ENCODE measurements around the gene GAMT. TPM values are rescaled to one million over a fixed set of nuclear protein-coding genes. Genes with fewer than 3 reads are reported as not detected.

The GAMT gene
- total RNA-seq, 1 donor from 2014 or later = 7.8 TPM

DNA sequence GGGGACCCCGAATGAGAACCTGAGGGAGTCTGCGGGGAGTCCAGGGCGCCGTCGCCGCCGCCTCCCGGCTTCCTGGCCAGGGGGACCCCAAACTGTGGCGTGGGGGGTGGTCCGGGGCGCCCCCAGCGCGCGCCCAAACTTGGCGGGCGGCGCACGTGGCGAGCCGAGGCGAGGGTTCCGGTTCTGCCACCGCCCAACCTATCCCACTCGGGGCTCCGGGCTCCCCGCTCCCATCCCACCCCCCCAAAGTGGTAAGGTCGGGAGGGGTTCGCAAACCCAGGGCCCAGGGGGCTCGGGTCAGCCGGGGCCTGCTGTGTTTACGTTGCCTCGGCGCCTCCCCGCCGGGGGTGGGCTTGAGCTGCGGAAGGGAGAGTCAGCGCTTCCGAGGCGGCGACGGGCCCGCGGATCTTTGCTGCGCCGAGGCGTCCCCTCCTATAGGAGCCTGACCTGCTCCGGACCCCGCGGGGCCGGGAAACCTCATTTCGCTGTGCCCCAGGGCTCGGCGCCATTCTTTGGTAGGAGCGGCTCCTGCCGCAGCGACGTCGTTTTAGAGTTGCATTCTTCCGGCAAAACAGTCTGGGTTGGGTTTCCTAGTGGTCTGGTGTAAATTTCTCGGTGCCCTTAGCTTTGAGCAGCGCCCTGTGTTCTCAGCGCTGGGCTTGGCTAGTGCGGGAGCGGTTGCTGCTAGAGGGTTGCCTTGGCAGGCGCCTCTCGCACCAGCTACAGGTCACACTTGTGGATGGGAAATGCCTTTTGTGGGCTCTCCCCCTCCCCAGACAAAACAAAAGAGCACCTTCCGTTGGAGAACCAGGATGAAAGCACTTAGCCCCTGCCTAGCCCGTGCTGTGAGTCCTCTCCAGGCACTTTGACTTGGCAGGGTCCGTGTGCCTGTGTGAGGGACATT lies 7.2 kb upstream of the GAMT start:
- Histone ChIP-seq H3K4me3 (peak overlapping the region; percentile 95), H3K4me1 (peaks cover 56% of the 10 kb centered on the region), H3K27me3 (ENCODE audit: low read depth) (no peaks in the 10 kb centered on the region), H3K36me3 (peaks cover 27% of the 10 kb centered on the region), H3K27ac (peak overlapping the region; percentile 97), H3K9me3 (no peaks in the 10 kb centered on the region)
- peak; percentile 79 for DNase-seq
- ATAC-seq = peak; percentile 36 to 48
- intact Hi-C loops (cut with DNase I) = no loop called here
- TF ChIP-seq, protein P1, sequence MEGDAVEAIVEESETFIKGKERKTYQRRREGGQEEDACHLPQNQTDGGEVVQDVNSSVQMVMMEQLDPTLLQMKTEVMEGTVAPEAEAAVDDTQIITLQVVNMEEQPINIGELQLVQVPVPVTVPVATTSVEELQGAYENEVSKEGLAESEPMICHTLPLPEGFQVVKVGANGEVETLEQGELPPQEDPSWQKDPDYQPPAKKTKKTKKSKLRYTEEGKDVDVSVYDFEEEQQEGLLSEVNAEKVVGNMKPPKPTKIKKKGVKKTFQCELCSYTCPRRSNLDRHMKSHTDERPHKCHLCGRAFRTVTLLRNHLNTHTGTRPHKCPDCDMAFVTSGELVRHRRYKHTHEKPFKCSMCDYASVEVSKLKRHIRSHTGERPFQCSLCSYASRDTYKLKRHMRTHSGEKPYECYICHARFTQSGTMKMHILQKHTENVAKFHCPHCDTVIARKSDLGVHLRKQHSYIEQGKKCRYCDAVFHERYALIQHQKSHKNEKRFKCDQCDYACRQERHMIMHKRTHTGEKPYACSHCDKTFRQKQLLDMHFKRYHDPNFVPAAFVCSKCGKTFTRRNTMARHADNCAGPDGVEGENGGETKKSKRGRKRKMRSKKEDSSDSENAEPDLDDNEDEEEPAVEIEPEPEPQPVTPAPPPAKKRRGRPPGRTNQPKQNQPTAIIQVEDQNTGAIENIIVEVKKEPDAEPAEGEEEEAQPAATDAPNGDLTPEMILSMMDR (IDR thresholded peaks at IDR 0.05) = no peak

DNA sequence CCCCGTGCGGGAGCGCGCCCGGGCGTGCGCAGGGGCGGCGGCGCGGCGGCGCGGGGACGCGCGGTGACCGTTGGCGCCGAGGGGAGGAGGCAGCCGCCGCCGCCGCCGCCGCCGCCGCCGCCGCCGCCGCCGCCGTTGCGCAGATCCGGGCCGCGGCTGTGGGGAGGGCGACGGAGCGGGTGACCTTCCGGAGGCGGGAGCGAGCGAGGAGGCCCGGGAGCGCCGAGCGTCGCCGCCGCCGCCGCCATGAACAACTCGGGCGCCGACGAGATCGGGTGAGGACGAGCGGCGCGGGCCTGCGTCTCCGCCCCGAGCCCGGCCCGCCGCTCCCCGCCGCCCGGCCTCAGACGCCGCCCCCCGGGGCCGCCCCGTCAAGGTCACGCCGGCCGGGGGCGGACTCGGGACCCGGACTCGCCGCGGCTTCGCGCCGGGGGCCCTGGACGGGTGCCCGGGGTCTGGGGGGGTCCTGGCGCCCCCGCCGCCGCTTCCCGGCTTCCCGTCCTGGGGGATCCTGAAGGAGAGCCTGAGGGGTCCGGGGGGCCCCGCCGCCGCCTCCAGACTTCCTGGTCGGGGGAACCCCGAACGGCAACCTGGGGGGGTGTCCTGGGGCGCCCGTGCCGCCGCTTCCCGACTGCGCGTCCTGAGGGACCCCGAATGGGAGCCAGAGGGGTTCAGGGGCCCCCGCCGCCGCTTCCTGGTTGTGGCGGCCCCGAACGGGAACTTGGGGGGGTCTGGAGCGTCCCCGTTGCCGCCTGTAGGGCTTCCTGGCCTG lies 6.4 kb upstream of the GAMT start, which contains the start of gene DAZAP1:
DAZAP1 (plus strand) TSS at position 59 of the 772 bp plus-strand sequence; CDS start at position 247, 188 bp downstream.
- ATAC-seq = peak in 1 of 2 donors; percentile 9
- intact Hi-C loops (cut with DNase I) = no loop called here
- Histone ChIP-seq H3K27ac (peak within 1 kb of the TSS; percentile 97), H3K4me1 (peaks cover 50% of the 10 kb centered on the region), H3K27me3 (ENCODE audit: low read depth) (peaks cover 5% of the 10 kb centered on the region), H3K36me3 (peaks cover 19% of the 10 kb centered on the region), H3K4me3 (peak within 1 kb of the TSS; percentile 95), H3K9me3 (no peaks in the 10 kb centered on the region)
- TF ChIP-seq, protein P1 (IDR thresholded peaks at IDR 0.05) = no peak
- DNase-seq = peak; percentile 73

DNA sequence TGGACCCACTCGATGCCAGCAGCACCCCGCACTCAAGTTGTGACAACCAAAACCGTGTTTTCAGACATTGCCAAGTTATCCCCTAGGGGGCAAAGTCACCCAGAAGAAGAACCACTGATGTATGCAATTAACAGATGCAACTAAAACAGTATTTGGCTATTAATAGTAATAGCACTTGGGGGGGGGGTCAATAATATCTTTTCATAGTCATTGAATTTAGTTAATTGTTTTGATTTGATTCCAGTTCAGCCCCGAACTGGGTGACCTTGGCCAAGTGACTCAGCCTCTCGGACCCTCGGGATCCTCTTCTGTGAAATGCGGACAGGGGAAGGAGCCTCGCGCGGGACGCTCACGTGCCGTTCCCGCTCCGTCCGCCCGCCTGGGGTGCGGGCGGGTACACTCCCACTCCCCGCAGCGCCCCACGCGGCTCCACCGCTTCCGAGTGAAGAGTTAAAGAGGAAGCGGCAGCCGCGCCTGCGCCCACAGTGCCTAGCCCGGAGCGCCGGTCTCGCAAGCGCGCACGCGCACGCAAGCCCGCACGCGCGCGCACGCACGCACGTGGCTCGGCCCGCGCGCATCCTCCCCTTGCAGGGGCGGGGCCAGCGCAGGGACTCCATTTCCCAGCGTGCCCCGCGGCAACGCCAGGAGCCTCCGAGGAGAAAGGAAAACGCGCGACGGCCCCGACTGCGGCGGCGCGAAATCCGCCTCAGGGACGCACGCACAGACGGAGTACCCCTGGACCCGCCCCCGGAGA lies 5.6 kb upstream of the GAMT start:
- ATAC-seq (peak; percentile 92 to 95), DNase-seq (peak; percentile 100)
- peak overlapping the region; percentile 41 for H3K27ac ChIP-seq
- TF ChIP-seq, protein P1 (IDR thresholded peaks at IDR 0.05) = peak; percentile 42
- intact Hi-C loops (cut with DNase I) = no loop called here
- H3K4me3 ChIP-seq = peak overlapping the region; percentile 58
- H3K27me3 ChIP-seq (ENCODE audit: low read depth) = peaks cover 13% of the 10 kb centered on the region
- no peaks in the 10 kb centered on the region for H3K9me3 ChIP-seq
- peaks cover 17% of the 10 kb centered on the region for H3K36me3 ChIP-seq
- peaks cover 50% of the 10 kb centered on the region for H3K4me1 ChIP-seq

DNA sequence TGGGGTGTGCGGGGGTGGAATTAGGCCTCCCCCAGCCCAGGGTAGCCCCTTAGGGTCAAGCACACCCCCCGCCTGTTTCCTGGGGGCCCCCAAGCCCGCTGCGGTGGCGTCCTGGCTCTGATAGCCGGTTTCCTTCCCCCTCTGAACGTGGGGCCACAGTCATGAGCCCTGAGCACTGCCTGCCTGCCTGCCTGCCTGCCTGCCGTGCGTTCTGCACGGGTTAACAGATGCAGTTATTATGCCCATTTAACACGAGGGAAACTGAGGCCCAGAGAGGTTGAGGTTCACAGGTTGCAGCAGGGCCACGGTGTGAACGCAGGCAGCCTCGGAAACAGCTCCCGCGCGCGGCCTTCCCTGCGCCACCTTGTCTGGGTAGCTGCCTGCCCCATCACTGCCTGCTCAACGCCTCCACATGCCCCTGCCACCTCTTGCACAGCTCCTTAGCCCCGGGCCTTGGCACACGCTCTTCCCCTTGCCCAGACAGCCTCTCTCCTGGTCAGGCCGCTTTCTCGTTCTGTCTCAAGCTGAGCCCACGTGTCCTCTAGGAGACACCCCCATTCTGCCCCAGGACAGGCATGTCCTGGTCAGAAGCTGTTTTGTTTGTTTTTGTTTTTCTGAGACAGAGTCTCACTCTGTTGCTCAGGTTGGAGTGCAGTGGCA lies 1.2 kb upstream of the GAMT start:
- intact Hi-C loops (cut with DNase I) = no loop called here
- Histone ChIP-seq H3K4me1 (peaks cover 33% of the 10 kb centered on the region), H3K9me3 (no peaks in the 10 kb centered on the region), H3K27me3 (ENCODE audit: low read depth) (peaks cover 29% of the 10 kb centered on the region), H3K36me3 (no peaks in the 10 kb centered on the region), H3K4me3 (no peak overlapping the region), H3K27ac (no peak overlapping the region)
- no peak for DNase-seq
- no peak for ATAC-seq
- TF ChIP-seq, protein P1 (IDR thresholded peaks at IDR 0.05) = no peak

DNA sequence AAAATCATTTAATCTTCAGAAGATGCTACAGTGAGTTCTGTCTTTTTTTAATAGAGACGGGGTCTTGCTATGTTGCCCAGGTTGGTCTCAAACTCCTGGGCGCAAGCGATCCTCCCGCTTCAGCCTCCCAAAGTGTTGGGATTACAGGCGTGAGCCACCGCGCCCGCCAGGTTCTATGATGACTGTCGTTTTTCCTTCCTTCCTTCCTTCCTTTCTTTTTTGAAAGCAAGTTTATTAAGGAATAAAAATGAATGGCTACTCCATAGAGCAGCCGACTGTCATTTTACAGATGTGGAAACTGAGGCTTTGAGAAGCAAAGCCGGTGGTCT lies 511 bp upstream of the GAMT start:
- Histone ChIP-seq H3K4me3 (peak overlapping the region; percentile 71), H3K9me3 (no peaks in the 10 kb centered on the region), H3K36me3 (no peaks in the 10 kb centered on the region), H3K27me3 (ENCODE audit: low read depth) (peaks cover 29% of the 10 kb centered on the region), H3K4me1 (peaks cover 33% of the 10 kb centered on the region), H3K27ac (no peak overlapping the region)
- ATAC-seq (no peak), DNase-seq (no peak)
- intact Hi-C loops (cut with DNase I) = no loop called here
- TF ChIP-seq, protein P1 (IDR thresholded peaks at IDR 0.05) = no peak

All from lower lobe of right lung (tissue), 2 donors.